Right lobe of liver (tissue), 4 donors: Measurements from ENCODE around the gene GRAMD4.

Experiments used
- POLR2A ChIP-seq: fragments of 450-650 bp; IDR thresholded peaks from one replicate; pipeline ENCODE4 v1.6.1; 2017; ENCODE audit warnings: antibody characterized with exemption, mild to moderate bottlenecking
- TF ChIP-seq, protein P1 (sequence below), 4 donors: fragments of 200-600 bp in 3 of 4; fragments of 450-650 bp in 1 of 4; IDR thresholded peaks; one replicate each; pipeline versions ENCODE4 v1.5.1 to v1.8.0; 2016 to 2022; ENCODE audit warnings: antibody characterized with exemption in 4 of 4, mild to moderate bottlenecking in 2 of 4
- donor health status: DM: no; HTN: no; CAD: no.
- donor health status: DM: no; HTN: no; CAD: no.
- donor health status: DM: no; HTN: yes; CAD: no.

DNA sequence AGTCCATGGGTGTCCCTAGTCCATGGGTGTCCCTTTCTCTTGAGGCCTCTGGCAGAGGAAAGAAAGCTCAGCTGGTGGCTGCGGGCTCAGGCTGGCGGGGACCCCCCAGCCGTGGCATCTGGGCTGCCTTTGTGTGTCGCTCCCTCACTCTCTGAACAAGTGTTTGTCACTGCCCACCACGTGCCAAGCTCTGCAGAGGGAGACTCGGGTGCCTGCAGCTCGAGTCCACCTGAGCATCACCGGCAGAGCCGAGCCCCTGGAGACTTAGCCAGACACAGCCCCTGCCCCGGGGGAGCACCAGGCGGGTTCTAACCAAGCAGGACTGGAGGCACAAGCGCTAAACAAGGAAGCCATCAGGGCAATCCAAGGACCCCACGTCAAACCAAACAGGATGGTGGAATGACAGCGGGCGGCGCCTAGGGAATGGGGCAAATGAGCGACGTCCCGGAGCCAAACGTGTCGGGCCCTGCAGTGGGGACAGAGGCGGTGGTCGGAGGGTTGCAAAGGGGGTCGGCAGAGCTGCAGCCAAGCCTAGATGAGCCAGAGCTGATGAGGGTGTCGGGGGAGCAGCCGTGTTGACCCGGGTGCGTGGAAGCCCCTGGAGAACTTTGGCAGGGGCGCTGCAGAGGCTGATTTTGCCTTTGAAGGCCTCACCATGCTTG lies 2.1 kb upstream of the GRAMD4 start:
- TF ChIP-seq, protein P1, sequence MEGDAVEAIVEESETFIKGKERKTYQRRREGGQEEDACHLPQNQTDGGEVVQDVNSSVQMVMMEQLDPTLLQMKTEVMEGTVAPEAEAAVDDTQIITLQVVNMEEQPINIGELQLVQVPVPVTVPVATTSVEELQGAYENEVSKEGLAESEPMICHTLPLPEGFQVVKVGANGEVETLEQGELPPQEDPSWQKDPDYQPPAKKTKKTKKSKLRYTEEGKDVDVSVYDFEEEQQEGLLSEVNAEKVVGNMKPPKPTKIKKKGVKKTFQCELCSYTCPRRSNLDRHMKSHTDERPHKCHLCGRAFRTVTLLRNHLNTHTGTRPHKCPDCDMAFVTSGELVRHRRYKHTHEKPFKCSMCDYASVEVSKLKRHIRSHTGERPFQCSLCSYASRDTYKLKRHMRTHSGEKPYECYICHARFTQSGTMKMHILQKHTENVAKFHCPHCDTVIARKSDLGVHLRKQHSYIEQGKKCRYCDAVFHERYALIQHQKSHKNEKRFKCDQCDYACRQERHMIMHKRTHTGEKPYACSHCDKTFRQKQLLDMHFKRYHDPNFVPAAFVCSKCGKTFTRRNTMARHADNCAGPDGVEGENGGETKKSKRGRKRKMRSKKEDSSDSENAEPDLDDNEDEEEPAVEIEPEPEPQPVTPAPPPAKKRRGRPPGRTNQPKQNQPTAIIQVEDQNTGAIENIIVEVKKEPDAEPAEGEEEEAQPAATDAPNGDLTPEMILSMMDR (IDR thresholded peaks at IDR 0.05), result no peak
- TF ChIP-seq POLR2A, result no peak
